ENCODE data around the gene TXK.

- TF ChIP-seq CTCF (IDR thresholded peaks at IDR 0.05), result no peak
- TF ChIP-seq POLR2A (IDR thresholded peaks at IDR 0.05), result no peak
Observed at GRCh38 chr4:48108309-48109073, 25.6 kb downstream of the TXK start.
